Esophagus squamous epithelium (tissue), 4 donors: Measurements from ENCODE around the gene NSMF.

Experiments
- CTCF ChIP-seq, 6 experiments: fragments of 450-650 bp in 4 of 6; fragments of 200-600 bp in 2 of 6; sonication (generic) in 2 of 6; IDR thresholded peaks; one replicate each; pipeline ENCODE4 v1.5.1; 2016 to 2019; ENCODE audit warnings: antibody characterized with exemption in 6 of 6, mild to moderate bottlenecking in 4 of 6, moderate library complexity in 4 of 6
- POLR2A ChIP-seq, 4 donors: fragments of 450-650 bp; IDR thresholded peaks; one replicate each; pipeline ENCODE4 v1.6.1; 2017; ENCODE audit warnings: antibody characterized with exemption in 4 of 4, mild to moderate bottlenecking in 4 of 4, moderate library complexity in 3 of 4

GRCh38 chr9:137459152-137459600 lies at the start of gene NSMF:
- TF ChIP-seq CTCF (IDR thresholded peaks at IDR 0.05), result peak in 1 of 6 experiments; percentile 9
- TF ChIP-seq POLR2A (IDR thresholded peaks at IDR 0.05), result peak in 3 of 4 donors; percentile 68 to 90 (median 84)
